ENCODE results near the gene SV2C.
"Not testable (repeated sequence)": the region's sequence is repeated elsewhere in the genome, so short reads cannot be mapped to it uniquely, and the experiment has no call there.

SV2C gene

DNA sequence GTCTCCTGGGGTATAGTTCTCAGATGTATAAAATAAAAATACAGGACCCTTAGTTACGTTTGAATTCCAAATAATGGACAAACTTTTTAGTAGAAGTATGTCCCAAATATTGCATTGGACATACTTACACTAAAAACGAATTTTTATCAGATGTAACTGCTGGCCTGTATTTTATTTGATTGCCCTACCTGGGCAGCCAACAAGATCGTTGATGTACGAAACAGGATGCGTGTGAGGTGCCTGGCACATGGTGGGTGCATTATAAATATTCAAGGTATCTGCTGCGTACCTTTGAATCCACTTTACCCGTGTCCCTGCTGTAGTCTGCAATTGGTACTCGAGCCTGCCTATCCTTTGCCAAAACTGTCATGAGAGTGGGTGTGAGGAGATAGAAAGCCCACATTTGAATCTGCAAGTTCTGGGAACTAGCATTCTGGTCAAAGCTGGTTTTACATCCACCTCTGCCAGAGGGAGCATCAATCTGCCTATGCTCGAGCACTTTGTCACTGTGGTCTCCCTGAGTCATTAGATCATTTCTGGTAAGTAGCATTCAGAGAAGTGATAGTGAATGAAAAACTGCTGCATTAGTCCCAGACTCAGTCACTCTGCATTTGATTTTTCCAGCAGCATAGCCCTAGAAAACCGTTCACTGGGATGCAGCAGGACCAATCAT is 186.2 kb downstream of the SV2C start:
- no peak for DNase-seq

DNA sequence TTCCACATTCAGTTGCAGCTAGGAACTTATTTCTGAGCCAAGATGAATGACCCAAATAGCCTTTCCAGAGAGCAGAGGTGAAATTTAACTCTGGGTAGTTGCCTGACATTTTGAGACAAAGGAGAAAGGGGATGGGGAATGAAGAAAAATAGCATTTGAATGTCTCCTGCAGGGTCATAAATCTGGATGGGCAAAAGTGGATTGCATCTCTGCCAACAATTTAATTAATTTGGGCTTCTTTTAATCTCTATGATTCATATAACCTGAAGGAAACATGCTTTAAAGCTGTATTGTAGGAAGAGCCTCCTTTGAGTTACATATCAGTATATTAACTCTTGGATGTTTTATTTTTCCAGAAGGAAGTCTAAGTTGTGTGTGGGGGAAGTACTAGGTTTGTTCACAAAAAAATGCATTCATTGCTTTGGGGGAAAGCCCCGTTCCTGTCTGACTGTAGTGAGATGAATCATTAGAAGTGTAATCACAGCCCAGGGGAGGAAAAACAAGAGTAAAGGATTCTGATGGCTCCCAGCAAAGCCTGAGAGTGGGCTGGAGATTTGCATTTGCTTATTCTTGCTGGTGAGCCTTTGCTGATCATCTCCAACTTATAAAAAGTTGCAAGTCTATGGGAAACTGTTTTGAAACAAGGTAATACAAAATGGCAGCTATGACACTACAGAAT is 186.9 kb downstream of the SV2C start:
- no peak for DNase-seq

DNA sequence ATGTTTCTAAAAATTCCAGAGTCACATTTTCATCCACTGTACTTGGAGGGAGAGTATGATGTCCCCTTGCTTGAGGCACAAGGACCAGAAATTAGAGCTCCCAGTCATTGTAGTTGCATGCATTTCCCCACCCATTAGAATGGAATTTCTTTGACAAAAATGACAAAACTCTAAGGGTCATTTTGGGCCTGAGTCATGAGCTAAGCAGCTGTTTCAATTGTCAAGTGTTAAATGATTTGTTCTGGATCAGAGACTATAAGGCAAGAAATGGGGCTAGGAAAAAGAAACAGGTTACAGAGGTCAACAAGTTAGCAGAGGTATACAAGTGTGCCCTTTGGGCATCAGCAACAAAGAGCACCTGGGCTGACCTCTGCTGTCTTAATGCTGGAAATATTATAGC is 188.7 kb downstream of the SV2C start:
- no peak for DNase-seq

DNA sequence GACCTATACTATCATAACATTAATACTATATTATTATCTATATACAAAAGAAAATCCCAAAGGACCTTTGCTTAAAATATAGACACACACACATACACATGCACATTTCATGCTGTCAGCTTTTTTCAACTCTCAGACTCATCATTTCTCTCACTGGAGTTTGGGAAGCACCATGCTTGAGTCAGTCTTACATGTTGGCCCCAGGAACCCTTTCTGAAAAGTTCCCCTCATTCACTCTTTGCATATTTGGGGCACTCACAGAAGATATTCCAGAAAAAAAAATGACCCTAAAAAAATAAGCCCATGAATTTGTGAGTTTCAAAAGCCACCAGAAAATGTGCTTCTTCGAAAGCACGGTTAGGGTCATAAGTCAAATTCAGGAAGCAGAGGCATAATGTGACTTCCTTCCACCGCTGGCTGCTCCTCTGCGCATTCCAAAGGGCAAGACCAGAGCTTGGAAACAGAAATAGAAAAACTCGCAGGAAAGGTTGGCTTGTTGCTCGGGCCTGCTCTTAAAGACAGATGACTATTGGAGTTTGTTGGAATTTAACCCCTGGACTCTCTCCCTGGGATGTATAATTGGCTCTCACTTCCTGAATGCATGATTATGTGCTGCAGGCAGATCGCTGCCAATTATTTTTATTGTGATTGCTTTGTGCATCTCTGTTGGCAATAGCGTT is 190.2 kb downstream of the SV2C start:
- no peak for DNase-seq

DNA sequence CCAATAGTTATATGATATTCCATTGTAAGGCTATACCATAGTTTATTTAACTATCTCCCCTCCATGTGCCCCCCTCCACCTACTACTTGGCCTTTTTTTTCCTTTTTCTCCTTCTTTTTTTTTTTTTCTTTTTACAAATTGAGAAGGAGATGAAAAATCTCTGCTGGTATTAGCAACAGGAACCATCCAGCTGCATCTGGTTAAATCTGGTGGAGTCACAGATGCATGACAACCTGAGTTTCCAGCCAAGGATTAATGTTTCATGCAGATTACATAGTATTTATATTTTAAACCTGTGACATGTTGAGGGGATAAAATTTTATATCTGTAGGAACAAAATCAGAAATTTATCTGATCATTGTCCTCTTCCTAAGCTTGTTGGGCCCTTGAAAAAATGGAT is 191.4 kb downstream of the SV2C start:
- no peak for DNase-seq

DNA sequence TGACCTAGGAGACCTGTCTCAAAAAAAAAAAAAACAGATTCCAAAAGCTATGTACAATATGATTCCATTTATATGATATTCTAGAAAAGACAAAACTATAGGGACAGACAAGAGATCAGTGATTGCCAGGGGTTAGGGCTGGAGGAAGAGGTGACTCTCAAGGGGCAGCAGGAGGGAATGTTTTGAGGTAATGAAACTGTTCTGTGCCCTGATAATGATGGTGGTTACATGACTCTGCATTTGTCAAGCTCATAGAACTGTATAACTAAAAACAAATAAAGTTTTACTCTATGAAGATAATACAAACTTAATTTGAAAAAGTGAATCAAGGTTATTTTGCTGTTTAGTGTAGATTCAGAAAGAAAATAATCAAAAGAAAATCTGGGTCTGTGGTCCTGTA is 194.6 kb downstream of the SV2C start:
- no peak for DNase-seq

DNA sequence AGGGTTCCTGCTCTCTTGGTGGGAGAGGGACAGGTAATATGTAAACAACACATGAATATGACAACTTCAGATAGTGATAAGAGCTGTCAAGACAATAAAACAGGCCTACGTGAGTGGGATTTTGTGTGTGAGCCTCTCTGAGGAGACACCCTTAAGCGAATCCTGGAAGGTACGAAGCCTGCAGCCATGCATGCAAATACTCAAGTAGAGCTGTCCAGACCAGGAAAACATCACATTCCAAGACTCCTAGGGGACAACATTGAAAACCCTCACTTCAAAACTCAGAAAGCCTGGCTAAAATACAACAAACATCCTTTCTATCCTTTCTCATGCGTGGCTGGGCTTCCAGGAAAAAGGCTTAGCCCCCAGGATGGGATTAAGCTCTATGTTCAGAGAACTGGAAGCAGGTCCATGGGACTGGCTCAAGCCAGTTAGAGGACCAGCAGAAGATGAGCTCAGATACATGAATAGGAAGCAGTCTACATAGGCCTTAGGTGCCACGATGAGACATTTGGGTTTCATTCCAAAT is 195.1 kb downstream of the SV2C start:
- no peak for DNase-seq

DNA sequence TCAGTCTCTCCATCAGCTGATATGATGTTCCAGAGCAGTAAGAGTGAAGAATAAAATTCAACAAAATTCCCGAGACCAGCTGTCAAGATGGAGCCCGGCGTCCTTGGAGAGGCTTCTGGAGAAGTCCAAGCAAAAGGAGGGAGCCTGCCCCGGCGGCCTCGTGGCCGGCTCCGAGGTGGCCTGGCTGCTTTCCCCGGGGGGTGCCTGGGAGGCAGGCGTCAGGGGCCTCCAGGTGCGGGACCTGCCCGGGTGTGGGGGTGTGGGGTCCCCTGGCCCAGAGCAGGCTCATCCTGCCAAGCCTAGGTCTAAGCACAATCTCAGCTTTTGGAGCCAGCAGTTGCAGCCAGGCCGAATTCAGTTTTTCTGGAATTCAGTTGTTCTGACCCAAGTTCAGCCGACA is 197.3 kb downstream of the SV2C start:
- DNase-seq: no peak

DNA sequence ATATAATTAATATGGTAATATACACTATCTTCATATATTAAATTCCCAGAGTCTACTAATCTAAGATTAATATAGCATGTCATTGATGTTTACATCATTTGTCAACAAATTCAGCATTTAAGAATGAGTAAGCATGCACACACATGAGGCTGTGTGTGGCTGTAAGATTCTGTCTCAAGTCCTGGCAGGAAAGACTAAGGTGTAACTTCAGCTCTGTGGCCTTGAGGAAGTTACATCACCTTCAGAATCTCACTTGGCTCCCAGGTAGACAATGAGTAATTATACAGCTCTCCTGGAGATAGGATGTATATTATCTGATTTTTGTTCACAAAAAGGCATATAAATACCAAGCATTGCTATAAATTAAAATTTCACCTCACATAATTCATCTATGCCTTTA is 200.5 kb downstream of the SV2C start:
- DNase-seq: no peak

DNA sequence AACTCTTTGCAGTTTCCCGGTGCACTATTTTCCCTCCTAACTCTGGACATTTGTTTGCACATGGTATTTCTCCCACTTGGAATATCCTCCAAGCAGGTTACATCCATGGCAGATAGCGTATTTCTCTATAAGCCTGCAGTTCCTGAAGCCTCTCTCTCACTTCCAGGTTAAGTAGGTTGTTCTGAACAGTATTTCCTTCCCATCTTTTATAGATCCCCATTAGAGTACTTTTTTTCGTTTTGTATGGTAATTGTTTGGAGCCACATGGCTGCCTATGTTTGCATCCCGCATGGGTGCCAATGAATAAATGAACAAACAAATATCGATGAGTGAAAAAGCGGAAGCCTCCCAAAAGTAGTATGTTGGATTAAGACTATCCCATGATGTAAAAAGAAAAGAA is 206.5 kb downstream of the SV2C start:
- DNase-seq: no peak

DNA sequence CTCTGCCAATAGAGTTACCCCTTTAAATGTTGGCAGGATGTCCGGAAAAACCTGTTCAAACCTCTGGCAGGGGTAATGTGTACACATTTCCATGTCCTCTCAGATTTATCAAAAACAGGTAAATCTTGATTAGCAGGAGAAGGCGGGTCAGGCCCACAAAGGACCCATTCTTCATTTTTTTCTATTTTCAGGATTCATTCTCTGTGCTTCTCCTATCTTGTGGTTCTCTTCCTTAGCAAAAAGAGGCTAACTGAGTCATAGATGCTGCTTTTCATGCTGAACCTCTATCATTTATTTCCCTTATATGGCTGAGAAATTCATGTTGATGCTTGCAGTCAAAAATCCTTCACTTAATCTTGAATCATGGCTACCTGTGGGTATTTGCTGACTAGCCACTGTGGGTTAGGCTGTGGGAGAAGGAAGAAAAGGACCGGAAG is 207.2 kb downstream of the SV2C start:
- no peak for DNase-seq

DNA sequence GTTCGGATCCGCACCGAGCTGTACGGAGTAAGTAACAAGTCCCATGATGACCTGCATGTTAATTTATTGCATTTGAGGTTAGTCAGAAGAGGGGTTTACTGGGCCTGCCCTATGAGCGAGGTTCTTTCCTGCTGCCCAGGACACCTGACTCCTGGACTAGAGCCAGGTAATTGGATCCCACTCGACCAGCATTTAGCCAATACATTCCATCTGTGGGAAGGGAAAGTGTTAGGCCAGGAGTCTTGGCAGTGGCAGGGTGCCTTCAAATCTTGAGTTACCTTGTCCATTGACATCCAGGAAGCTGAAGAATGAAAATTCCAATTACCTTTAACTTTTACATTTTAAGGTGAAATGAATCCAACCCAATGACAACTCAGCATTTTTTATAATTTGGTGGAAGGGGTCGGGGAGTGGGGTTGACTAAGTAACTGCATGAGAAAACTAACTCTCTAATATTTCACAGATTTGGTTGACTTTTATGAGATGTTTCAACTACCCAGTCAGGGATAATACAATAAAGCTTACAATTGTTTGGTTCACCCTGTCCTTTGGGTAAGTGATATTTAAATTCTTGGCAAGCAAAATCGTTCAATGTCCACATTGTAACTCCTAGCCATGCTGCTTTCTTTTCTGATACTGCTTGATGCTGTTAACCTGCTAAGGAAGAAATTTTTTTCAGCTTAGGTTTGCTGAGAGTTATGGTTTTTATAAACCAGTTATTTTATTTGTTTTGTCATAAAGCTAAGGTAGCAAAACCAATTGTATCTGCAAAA is 208.3 kb downstream of the SV2C start:
- no peak for DNase-seq

DNA sequence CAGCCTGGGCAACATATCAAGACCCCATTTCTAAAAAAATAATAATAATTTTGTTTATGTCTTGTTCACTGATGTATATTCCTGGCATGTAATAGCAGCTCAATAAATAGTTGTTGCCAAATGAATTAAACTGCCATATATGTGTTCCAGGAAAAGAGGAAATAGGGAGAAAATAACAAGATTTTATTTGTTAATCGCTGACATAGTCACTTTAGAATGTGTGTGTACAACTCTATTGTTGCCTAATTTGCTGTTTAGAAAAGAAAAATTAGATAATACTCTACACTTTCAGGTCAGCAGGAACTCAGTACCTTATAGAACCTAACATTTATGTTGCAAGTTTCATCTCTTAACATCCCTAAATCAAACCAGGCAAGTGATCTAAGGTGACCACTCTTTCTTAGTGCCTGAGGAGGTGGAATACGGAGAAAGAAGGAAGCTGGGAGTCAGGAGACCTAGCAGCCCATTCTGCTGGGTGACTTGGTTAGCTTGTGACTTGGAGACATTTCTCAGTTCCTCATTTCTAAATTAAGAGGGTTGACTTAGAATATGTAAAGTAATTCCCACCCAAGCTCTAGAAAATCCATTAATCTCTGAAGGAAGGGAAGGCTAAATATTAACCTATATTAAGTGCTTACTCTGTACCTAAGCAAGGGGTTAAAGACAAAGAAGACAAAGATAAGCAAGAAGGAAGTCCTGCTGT is 209.6 kb downstream of the SV2C start:
- no peak for DNase-seq

DNA sequence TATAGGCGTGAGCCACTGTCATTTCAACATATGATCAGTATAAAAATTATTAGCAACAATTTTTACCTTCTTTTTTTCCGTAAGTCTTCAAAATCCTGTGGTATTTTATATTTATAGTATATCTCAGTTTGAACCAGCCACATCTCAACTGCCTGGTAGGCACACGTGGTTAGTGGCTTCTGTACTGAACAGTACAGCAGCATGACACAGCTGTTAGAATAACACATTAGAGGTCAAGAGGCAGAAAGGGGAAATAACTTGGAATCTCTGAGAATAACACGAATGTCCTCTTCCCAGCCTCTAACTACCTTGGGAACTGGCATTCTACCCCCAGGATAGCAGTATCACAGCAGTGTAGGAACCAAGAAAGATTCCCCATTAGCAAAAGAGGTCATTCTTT is 211.4 kb downstream of the SV2C start:
- no peak for DNase-seq

DNA sequence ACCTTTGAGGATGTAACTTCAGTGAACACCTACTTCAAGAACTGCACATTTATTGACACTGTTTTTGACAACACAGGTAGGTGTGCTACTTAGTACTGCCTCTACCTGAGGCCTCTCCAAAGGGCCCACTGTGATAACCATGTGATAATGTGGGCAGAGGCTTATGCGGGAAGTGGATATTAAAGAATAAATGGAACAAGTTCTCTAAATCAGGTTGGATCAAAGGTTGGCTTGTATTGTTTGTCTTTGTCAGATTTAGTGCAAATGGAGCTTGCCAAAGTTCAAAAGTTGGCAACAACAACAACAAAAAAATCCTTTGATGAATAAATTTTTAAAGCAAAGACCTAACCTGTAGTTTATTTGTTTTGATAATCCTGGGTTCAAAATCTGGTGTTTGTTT is 215.7 kb downstream of the SV2C start:
- DNase-seq: no peak

DNA sequence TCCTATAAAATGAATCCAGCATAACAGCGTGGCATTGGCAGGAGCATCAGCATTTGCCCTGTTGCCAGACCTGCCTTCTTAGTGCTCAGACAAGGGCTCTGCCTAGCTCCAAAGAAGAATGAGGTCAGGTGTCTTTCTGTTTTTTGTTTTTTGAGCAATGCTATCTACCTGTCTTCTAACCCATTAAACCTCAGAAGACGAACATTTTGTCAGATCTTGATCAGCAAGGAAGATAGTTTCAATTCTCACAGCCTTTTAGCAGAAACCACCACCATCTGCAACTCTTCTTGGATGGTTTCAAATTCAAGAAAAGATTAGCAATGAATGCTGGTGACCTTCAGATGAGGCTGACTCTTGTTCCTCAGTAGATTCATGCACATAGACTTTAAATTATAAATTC is 216.4 kb downstream of the SV2C start:
- no peak for DNase-seq

DNA sequence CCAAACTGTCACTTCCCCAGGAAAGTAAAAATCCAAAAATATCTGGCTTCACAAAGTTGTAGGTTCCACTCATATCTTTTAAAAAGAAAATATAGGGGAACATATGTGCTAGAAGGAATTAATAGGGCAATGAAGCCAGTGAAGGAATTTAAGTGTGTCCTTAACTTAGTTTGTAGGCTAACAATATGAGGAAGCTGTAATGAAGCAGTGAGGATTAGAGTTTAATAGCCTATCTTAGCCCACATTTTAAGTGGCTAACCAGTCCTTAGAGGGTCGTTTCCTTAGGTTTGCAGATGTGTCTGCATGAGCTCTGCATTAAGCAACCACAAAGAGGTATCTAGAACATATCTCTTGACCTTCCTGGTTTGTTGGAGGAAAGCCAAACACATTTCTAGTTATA is 218.7 kb downstream of the SV2C start:
- DNase-seq: not testable (repeated sequence)

DNA sequence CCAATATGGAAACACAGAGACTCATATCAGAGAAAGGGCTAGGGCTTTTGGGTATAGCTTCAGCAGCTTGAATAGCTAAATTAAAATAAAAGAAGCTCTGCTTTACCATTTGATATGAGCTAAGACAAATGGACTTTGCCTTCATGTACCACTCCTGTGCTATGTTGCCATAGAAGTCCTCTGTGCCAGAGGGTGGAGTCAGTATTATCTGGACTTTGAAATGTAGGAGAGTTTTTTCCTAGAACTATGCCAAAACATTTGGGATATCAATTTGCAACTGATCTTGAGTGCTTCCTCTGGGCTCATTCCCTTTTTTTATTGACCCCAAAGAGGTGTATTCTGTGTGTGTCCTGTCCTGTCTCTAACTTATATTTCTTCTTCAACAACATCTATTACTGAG is 219.5 kb downstream of the SV2C start:
- not testable (repeated sequence) for DNase-seq

DNA sequence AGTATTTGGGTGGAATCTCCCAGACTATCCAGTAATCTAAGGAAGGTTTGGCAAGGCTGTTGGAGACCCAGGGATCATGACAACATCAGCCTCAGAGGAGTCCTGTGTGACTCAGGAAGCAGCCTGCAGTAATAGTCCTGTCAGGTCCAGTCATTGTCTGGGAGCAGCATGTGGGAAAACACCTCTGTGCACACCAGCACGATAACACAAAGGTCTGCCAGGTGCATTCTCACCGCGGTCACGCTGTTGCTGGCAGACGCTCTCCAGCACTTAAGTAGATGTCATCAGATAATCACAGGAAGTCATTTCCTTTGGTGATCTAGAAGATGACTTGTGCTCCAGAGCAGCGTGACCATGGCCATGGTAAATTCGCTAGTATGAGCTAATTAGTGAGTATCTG is 220.7 kb downstream of the SV2C start:
- DNase-seq: no peak

DNA sequence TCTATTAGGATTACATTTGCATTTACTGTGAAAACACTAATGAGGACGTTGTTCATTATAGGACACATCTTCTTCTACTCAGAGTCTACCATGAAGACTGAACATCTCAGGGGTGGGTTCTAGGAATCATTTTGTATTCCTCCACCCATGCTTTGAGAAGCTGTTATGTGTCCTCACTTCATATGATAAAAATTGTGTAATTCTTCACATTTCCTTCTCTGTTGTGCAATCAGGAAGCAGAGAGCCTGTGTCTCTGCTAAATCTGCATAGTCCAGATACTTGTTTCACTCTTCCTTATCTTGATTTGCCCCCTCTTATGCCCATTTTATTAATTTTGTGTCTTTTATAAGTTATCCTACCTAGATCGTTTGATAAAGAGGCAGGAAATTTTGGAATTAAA is 222.1 kb downstream of the SV2C start:
- DNase-seq: no peak

DNA sequence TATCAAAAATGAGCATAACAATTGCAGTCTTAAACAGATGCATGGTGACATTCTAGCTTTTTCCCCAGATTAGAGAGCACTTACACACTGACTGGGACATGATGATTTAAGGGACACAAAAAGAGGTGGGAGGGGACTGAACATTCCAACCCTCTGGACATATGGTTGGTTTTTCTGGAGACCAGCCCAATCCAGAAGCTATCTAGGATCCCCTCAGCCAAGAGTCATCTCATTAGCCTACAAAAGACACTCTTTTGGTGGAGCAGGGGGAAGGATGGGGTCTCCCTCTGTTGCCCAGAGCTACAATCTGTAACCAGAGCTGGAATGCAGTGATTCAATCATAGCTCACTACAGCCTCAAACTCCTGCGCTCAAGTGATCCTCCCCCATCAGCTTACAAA is 222.6 kb downstream of the SV2C start:
- no peak for DNase-seq

DNA sequence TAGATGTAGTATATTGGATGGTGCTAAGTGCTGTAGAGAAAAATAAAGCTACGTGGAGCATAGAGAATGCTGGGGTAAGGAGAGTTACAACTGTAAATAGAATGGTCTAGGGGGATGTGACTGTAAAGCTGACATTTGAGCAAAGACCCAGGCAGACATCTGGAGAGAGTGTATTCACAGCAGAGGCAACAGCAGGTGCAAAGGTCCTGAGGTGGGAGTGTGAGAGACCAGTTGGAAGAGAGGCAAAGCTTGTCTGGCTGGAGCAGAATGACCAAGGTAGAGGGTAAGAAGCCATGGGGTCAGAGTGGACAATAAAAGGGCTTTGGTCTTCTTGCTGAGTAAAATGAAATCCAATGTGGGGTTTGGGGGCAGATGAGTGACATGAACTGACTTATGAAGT is 227.0 kb downstream of the SV2C start:
- DNase-seq: no peak

DNA sequence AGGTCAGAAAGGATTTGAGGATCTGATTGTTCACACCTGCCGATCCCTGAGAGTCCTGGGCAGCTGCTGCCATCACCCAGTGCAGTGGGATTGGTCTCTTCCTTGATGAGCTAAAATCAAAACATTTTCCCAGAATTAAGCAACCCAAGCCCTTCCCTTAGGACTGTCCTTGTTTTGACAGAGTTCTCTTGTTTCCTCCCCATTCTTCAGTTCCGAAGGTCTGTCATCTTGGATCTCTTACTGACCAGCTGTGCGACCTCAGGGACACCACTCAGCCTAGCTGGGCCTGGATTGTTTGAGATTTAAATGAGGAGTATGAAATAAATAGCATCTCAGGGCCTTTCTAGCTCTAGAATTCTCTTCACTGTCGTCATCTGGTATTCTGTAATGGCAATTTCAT is 229.6 kb downstream of the SV2C start:
- no peak for DNase-seq
